Duodenal mucosa (tissue), 2 donors: ENCODE data around the gene C20orf202.

Source experiments
- H3K27ac ChIP-seq: one replicate; pipeline ENCODE4 v1.7.0; 2013; ENCODE audit warnings: low read depth, low read length
- H3K27me3 ChIP-seq, 2 donors: one replicate each; pipeline ENCODE4 v1.7.0; 2013; ENCODE audit warnings: low read length in 2 of 2, control low read depth in 1 of 2; ENCODE audit not compliant: insufficient read depth in 2 of 2, control insufficient read depth in 1 of 2
- H3K36me3 ChIP-seq, 2 donors: one replicate each; pipeline ENCODE4 v1.7.0; 2013; ENCODE audit warnings: low read length in 2 of 2, control low read depth in 1 of 2; ENCODE audit not compliant: insufficient read depth in 2 of 2, control insufficient read depth in 1 of 2
- H3K4me1 ChIP-seq, 2 donors: one replicate each; pipeline ENCODE4 v1.7.0; 2013; ENCODE audit warnings: low read length in 2 of 2, control low read depth in 1 of 2; ENCODE audit not compliant: insufficient read depth in 2 of 2, control insufficient read depth in 1 of 2
- H3K4me3 ChIP-seq, 2 donors: one replicate each; pipeline ENCODE4 v1.7.0; 2013; ENCODE audit warnings: low read length in 2 of 2, low read depth in 1 of 2
- H3K9ac ChIP-seq, 2 donors: one replicate each; pipeline ENCODE4 v1.7.0; 2013; ENCODE audit warnings: low read length in 2 of 2, low read depth in 1 of 2
- H3K9me3 ChIP-seq, 2 donors: one replicate each; pipeline ENCODE4 v1.7.0; 2013; ENCODE audit warnings: low read length in 2 of 2, control low read depth in 1 of 2; ENCODE audit not compliant: control insufficient read depth in 1 of 2

Gene C20orf202

DNA sequence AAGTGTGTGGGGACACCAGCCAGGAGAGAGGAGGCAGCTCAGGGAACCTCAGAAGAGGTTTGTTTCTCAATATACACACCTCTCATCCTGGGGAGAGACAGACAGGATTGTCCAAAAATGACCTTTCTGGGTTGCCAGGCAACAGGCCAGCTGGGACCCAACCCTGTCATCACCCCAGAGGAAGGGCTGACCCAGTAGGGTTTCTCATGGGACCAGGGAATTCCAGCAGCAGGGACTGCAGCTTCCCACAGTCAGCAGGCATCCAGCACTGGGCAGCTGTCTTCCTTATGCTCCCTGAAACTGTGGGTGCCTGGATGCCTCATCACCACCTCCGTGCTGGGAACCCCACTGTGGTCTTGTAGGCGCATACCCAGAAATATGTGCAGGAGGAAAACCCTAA is 1.3 kb downstream of the C20orf202 start:
- Histone ChIP-seq H3K9ac (no peak overlapping the region), H3K27me3 (no peaks in the 10 kb centered on the region), H3K9me3 (no peaks in the 10 kb centered on the region), H3K4me3 (no peak overlapping the region), H3K27ac (no peak overlapping the region), H3K4me1 (peaks cover 15 to 22% of the 10 kb centered on the region in 2 donors), H3K36me3 (no peaks in the 10 kb centered on the region)

DNA sequence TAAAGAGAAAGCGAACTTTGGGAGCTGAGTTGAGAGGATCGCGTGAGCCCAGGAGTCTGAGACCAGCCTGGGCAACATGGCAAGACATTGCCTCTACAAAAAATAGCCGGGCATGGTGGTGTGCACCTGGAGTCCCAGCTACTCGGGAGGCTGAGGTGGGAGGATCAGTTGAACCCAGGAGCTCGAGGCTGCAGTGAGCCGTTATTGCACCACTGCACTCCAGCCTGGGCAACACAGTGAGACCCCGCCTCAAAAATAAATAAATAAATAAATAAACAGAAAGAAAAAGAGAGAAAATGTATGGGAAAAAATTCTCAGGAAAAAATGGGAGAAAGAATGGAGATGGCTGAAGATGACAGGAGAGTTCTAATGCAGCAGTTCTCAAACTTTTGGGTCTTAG is 2.5 kb downstream of the C20orf202 start:
- Histone ChIP-seq H3K27ac (no peak overlapping the region), H3K36me3 (no peaks in the 10 kb centered on the region), H3K4me1 (peaks cover 15 to 22% of the 10 kb centered on the region in 2 donors), H3K4me3 (no peak overlapping the region), H3K9ac (no peak overlapping the region), H3K27me3 (no peaks in the 10 kb centered on the region), H3K9me3 (no peaks in the 10 kb centered on the region)

DNA sequence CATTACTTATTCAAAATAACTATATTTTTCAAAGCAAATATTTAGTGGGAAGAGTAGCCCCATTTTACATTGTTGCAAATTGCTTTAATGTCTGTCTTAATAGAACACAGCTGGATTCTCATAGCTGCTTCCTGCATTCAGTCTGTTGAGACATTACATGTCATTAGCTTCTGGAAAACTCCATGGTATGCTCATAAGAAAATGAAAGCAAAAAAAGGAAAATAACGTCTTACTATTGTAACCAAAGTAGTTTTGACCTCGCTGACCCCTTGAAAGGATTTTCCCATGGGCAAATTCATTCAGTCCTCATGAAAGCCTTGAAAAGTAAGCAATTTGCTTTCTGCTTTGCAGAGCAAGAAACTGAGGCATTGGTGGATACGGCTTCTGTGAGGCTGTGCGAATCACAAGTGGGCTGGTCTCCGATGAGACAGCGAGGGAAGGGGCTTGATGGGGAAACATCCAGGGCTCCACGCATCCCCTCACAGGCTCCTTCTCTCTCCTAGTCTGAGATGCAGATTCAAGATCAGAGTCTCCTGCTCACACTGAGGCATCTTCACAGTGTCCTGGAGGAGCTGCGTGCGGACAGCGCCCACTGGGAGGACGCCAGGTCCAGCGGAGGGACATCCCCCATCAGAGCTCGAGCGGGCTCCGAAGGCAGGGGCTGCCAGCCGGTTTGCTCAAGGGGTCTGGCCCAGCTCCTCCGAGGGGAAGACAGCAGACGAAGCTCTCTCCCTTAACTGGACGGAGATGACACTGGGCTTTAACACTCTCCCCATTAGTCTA is 3.3 kb downstream of the C20orf202 start:
- Histone ChIP-seq H3K27ac (no peak overlapping the region), H3K9me3 (no peaks in the 10 kb centered on the region), H3K4me3 (no peak overlapping the region), H3K9ac (no peak overlapping the region), H3K4me1 (peaks cover 15 to 22% of the 10 kb centered on the region in 2 donors), H3K36me3 (no peaks in the 10 kb centered on the region), H3K27me3 (no peaks in the 10 kb centered on the region)

DNA sequence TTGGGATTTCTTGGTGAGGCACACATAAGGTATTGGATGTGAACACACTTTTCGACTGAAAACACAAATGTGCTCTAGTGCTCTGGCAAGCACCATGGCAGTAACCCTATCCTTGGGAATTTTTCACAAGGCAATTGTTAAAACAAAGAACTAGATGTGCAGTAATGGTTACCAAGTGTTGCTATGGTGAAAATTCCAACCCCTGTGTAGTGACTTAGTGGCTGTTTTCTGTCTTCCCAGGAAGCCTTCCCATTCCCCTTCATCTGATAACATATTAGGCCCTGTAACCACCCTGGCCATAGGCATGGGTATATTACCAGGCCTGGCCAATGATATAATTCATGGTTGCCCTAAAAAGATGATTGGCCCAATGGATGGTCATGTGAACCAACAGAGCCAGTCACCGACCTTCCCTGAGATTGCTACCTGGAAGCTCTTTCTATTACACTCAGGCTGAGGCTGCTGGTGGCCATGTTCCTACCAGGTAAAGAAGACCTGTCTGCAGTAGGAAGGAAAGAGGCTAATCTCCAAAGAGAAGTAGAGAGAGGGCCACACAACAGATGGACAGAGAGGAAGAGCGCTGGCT is 4.1 kb downstream of the C20orf202 start:
- H3K9ac ChIP-seq = no peak overlapping the region
- H3K4me3 ChIP-seq = no peak overlapping the region
- H3K36me3 ChIP-seq = no peaks in the 10 kb centered on the region
- no peaks in the 10 kb centered on the region for H3K27me3 ChIP-seq
- peaks cover 15 to 22% of the 10 kb centered on the region in 2 donors for H3K4me1 ChIP-seq
- no peak overlapping the region for H3K27ac ChIP-seq
- H3K9me3 ChIP-seq = no peaks in the 10 kb centered on the region

DNA sequence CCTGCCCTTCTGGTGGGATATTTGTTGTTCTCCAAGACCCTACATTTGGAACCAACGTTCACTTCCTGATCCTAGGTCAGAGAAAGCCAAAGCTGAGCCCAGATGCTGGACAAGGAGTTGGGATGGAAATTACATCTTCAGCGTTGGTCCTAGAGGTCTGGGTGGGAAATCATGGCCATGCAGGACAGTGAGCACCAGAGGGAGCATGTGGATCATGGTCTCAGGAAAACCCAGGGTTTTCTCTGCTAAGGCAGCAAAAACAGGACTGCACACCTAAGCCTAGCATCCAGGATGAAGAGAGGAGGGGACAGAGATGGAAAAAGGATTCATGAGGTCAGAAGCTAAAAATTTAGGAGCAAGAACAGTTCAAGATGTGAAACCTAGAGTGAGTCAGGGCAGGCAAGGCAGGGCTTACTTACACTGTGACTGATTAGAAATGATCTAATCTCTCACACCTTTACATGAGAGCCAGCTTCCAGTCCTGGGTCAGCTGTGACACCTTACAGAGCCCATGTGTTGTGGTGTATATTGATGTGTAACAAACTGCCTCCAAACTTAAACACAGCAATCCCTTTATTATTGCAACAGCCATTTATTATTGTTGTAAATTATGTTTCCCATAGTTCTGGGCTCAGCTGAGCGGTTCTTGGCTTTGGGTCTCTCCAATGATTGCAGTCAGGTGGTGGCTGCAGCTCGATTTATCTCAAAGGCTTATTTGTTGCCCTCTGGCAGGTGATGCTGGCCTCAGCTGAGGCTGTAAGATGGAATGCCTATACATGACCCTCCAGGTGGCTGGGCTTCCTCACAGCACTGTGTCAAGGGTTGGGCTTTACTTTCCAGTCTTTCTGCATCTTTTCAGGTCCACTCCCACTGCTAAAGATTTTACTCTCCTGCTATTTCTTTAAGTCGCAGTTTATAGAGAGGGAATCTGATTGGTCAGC is 6.5 kb downstream of the C20orf202 start:
- no peaks in the 10 kb centered on the region for H3K9me3 ChIP-seq
- H3K4me3 ChIP-seq = no peak overlapping the region
- H3K27ac ChIP-seq = no peak overlapping the region

DNA sequence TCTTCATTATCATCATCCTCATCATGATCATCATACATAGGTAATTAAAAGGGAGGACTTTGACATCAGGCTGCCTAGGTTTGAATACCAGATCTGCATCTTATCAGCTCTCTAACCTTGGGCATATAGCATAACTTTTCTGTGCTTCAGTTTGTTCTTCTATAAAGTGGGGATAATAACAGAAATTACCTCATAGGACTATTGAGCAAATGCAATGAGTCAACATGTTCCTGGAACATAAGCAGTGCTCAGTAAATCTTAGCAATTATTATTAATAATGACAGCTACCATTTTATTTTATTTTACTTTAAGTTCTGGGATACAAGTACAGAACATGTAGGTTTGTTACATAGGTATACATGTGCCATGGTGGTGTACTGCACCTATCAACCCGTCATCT is 7.2 kb downstream of the C20orf202 start:
- no peak overlapping the region for H3K9ac ChIP-seq
- H3K36me3 ChIP-seq = no peaks in the 10 kb centered on the region
- no peak overlapping the region for H3K27ac ChIP-seq
- no peaks in the 10 kb centered on the region for H3K9me3 ChIP-seq
- H3K4me1 ChIP-seq = no peaks in the 10 kb centered on the region
- H3K4me3 ChIP-seq = no peak overlapping the region
- H3K27me3 ChIP-seq = peaks cover 0 to 4% of the 10 kb centered on the region in 2 donors

More for the DNA sequence above, 6.5 kb downstream of the C20orf202 start:
- no peak overlapping the region for H3K9ac ChIP-seq
- peaks cover 0 to 3% of the 10 kb centered on the region in 2 donors for H3K27me3 ChIP-seq
- H3K36me3 ChIP-seq = no peaks in the 10 kb centered on the region
- no peaks in the 10 kb centered on the region for H3K4me1 ChIP-seq

DNA sequence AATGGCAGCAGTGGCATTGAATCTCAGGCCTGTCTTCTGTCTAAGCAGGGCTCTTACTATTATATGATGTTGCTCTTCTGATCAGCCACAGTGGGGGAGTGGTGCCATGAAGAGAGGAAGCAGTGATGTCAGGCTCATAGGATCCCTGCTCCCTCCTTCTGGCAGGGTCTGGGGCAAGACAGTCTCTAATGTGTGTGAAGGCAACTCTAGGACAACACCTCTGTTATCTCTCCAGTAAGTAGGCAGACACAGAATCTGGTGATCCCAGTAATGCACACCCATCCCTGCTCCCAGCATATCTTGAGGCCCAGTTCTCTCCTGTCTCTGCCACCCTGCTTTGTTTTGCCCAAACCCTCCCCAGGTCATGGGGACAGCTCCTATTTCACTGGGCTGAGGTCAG is 8.8 kb downstream of the C20orf202 start:
- H3K36me3 ChIP-seq = no peaks in the 10 kb centered on the region
- H3K4me1 ChIP-seq = no peaks in the 10 kb centered on the region
- H3K4me3 ChIP-seq = no peak overlapping the region

DNA sequence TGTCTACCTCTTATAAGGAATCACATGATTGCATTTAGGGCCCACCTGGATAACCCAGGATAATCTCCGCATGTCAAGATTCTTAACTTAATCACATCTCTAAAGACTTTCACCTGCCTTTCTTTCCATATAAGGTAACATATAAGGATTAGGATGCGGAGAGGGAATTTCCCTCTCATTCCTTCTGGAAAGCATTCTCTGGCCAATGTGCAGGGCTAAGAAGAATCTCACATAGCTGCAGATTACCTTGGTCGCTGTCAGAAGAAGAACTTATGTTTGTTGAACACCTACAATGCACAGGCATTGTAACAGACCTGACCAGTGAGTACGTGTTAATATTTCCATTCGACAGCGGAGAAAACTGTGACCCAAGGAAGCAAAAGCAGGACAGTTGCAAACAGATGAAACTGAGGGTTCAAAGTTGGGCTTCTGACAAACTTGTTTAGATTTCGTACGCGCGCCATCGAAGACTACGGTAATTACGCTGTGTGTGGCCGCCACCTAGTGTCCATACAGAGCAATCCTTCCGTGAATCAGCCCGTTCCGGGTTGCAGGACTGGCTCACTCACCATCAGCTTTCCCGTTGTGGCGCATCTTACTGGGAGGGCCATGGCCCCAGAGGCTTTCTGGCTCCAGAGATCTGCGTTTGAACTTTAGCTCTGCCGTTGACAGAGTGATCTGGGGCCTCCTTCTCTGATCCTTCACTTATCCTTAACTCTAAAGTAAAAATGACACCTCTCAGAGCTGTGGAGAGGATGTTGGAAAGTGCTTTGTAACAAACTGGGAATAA is 9.5 kb downstream of the C20orf202 start:
- Histone ChIP-seq H3K27ac (no peak overlapping the region), H3K27me3 (peaks cover 0 to 4% of the 10 kb centered on the region in 2 donors), H3K36me3 (no peaks in the 10 kb centered on the region), H3K4me3 (no peak overlapping the region), H3K4me1 (no peaks in the 10 kb centered on the region), H3K9ac (no peak overlapping the region), H3K9me3 (no peaks in the 10 kb centered on the region)

More for the DNA sequence above, 8.8 kb downstream of the C20orf202 start:
- Histone ChIP-seq H3K9ac (no peak overlapping the region), H3K9me3 (no peaks in the 10 kb centered on the region), H3K27ac (no peak overlapping the region), H3K27me3 (peaks cover 0 to 4% of the 10 kb centered on the region in 2 donors)

DNA sequence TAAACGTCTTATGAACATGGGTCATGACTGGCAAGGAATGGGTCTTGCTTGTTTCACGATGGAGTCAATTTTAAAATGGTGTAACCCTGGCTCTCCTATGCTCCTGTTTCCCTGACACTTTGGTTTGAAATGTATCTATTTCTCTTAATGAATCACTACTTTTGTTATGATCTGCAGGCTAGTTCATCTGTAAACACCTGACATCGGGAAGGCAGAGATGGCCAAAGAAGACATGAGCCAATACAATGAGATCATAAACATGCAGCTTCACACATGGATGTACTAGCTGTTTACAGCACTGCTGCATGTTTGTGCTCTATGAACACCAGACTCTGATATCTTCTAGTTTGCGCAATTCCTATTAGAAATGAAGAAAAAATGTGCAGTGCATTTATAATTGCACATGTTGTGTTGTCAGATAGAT is 11.6 kb downstream of the C20orf202 start:
- no peaks in the 10 kb centered on the region for H3K4me1 ChIP-seq
- H3K9ac ChIP-seq = no peak overlapping the region
- no peaks in the 10 kb centered on the region for H3K36me3 ChIP-seq
- H3K27ac ChIP-seq = no peak overlapping the region
- no peak overlapping the region for H3K4me3 ChIP-seq
- peaks cover 0 to 4% of the 10 kb centered on the region in 2 donors for H3K27me3 ChIP-seq
- H3K9me3 ChIP-seq = no peaks in the 10 kb centered on the region
